ENCODE results near the gene LNPEP.

DNA sequence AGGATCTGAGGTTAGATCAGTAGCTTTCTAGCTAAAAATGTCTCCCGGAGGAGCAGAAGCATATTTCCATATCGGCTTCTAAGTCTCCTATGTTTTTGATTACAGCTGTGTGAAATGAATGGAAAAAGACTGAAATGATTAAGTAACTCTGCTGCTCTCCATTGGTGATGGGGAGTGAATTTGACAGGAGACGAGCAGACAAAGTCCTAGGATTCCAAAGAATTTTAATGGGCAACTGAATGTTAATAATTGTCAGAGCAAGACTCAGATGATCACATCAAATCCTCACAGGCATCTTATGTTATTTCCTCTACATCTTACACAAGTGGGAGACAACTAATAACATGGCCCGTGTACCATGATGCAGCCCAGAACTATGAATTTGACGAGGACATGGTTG is 139.8 kb downstream of the LNPEP start:
- TF ChIP-seq EZH2 (IDR thresholded peaks at IDR 0.05; ENCODE audit: borderline replicate concordance, low read length), result no peak
- TF ChIP-seq, protein P1, sequence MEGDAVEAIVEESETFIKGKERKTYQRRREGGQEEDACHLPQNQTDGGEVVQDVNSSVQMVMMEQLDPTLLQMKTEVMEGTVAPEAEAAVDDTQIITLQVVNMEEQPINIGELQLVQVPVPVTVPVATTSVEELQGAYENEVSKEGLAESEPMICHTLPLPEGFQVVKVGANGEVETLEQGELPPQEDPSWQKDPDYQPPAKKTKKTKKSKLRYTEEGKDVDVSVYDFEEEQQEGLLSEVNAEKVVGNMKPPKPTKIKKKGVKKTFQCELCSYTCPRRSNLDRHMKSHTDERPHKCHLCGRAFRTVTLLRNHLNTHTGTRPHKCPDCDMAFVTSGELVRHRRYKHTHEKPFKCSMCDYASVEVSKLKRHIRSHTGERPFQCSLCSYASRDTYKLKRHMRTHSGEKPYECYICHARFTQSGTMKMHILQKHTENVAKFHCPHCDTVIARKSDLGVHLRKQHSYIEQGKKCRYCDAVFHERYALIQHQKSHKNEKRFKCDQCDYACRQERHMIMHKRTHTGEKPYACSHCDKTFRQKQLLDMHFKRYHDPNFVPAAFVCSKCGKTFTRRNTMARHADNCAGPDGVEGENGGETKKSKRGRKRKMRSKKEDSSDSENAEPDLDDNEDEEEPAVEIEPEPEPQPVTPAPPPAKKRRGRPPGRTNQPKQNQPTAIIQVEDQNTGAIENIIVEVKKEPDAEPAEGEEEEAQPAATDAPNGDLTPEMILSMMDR (conservative IDR thresholded peaks at IDR 0.05 in 1 of 2, IDR thresholded peaks at IDR 0.05 in 1 of 2; ENCODE audit: extremely low read depth in 1 of 2, insufficient read depth in 1 of 2, low read depth in 1 of 2, low read length in 2 of 2), result no peak

Data from mammary epithelial cell (primary cell).